Fibroblast of skin of abdomen (primary cell): ENCODE measurements around the gene LPCAT2.
A peak's percentile ranks its signal among the peaks of the same experiment; 100 is the strongest.
"Not testable (repeated sequence)": the region's sequence is repeated elsewhere in the genome, so short reads cannot be mapped to it uniquely, and the experiment has no call there.

Experiments
- DNase-seq: peaks from one replicate; pipeline ENCODE4 v3.0.0-alpha.2; 2013

The LPCAT2 gene

DNA sequence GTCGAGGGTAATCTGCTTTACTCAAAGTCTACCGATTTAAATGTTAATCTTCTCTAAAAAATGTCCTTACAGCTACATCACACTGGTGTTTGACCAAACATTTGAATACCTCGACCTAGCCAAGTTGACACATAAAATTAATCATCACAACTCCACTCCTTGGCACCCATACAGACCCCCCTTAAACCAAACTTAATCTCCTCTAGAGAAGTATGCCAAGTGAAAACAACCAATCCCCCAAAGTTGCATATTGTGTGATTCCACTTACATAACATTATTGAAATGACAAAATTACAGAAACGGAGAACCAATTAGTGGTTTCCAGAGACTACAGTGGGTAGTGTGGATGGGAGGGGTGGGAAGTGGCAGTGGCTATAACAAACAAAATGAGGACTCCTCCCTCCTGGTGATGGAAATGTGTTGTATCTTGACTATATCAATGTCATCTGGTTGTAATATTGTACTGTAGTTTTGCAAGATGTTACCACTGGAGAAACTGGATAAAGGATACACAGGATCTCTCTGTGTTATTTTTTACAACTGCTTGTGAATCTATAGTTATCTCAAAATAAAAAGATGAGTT is 97.0 kb downstream of the LPCAT2 start:
- peak; percentile 16 for DNase-seq

DNA sequence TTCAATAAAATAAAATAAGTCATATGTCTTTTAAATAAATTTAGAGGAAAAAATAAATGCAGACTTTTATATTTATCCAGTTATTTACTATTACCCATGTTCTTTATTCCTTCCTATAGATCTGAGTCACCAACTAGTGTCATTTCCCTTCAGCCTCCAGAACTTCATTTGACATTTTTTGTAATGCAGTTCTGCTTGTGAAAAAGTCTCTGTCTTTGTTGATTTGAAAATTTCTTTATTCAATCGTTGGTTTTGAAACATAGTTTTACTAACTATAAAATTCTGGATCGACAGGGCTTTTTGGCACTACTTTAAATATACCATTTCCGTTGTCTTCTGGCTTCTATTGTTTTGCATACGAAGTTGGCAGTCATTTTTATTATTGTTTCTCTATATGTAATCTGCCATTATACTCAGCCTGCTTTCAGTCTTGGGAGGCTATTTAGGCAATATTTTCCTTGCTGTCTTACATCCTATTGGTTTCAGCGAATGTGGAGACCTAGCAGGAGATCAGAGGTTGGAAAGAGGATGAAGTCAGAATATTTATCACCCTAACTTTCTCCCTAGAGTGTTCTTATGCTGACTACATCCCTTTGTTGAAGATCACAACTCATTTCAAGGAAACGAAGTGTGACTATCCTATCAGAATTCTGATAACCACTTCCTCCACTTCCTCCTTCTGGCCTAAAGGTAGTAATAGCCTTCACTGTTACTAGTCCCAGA is 104.9 kb downstream of the LPCAT2 start:
- no peak for DNase-seq

DNA sequence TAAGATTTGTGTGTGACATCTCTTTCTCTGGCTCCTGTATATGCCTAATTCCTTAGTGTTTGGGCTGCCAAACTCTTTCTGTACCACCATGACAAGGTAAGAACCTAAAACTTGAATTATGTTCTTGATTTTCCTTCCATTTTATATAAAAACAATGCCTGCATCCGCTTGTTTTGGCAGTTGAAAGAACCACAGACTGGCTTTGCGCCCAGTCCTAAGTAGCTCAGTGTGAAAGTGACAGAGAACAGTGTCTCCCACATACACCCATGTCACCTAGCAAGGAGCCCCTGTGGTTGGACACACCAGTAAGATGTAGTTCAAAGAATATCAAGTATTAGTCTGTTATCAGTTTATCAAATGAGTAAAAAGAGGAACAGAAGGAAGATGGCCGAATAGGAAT is 106.2 kb downstream of the LPCAT2 start:
- no peak for DNase-seq

GRCh38 chr16:55615670-55616069 is 106.8 kb downstream of the LPCAT2 start:
- DNase-seq = not testable (repeated sequence)

DNA sequence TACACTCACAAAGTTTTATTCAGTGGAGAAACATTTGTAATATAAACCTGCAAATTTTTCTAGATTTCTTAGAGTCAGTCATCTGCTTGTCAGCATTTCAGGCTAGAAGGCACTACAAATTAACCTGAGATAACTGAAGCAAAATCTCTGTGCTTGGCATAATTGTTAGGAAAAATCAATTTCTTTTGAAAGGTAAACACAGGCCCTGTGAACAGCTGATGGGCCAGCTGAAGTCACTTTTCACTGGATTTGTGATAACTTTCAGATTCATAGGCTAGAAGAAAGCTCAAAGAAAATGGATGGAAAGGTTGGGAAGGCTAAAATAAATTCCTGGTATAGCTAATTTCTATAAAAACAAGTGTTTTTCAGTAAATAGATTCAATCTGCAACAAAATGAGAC is 112.9 kb downstream of the LPCAT2 start:
- DNase-seq = no peak

GRCh38 chr16:55622272-55622671 is 113.4 kb downstream of the LPCAT2 start:
- DNase-seq = no peak

GRCh38 chr16:55622930-55623561 is 114.2 kb downstream of the LPCAT2 start:
- no peak for DNase-seq

DNA sequence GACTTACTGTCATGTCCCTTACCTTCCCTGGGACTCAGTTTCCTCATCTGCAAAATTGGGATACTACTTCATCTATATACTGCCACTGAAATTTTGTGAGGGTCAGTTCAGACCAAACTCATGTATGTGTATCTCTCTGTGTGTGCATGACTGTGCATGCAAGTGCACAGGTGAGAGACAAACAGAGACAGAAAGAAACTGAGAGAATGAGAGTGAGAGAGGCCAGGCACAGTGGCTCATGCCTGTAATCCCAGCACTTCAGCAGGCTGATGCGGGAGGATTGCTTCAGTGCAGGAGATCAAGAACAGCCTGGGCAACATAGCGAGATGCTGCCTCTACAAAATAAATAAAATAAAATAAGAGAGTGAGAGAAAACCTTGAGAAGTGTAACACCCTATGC is 114.8 kb downstream of the LPCAT2 start:
- DNase-seq = no peak

DNA sequence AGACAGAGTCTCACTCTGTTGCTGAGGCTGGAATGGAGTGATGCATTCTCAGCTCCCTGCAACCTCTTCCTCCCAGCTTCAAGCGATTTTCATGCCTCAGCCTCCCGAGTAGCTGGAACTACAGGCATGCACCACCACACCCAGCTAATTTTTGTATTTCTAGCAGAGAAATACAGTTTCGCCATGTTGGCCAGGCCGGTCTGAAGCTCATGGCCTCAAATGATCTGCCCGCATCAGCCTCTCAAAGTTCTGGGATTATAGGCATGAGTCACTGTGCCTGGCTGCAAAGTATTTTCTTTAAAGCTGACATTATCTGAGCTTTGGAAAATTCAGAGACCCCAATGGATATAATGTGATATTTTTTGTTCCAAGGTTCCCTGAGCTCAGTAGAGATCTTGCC is 115.8 kb downstream of the LPCAT2 start:
- DNase-seq = no peak

DNA sequence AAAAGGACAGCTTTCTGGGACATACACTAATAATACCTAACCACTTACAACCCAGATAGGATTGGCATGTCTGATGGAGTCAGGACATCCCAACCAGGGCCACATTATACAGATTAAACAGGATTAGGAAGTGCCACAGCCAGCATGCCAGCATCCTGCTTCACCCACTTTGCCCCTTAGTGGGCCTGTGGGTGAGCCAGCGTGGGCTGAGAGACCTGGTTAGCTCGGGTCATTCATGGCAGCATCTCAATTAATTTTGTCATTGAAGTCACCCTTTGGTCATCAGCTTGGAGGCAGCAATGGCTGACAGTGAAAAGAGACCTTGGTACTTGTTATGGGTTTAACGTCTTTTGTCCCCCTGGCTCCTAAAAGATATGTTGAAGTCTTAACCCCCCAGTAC is 117.0 kb downstream of the LPCAT2 start:
- DNase-seq = no peak

DNA sequence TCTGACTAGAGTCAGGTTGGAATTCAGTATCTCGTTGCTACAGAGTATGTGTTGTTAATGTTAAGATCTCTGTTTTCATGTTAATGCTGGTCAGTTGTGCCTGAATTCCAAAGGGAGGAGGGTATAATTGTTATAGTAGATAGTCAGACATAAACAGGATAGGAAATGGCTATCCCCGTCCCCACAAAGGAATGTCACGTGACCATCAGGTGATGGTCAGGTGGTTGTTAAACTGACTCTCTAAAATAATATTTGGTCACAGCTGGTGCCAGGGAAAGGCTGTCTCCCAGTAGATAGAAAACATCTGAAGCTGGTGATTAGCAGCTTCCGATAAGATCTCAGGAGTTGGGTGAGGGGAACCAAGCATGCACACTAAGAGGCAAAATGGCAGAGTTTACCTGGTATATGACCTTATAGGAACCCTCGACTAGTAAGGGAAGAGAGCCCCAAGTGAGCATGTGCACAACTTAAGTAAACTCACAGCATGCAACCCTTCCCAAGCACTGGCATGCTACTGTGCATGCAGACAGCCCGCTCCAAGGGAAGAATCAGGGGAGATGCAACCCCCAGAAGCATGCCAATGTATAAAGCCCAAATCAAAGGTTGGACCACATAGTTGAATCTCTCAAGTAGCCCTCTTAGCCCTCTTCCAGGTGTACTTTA is 119.6 kb downstream of the LPCAT2 start:
- no peak for DNase-seq

DNA sequence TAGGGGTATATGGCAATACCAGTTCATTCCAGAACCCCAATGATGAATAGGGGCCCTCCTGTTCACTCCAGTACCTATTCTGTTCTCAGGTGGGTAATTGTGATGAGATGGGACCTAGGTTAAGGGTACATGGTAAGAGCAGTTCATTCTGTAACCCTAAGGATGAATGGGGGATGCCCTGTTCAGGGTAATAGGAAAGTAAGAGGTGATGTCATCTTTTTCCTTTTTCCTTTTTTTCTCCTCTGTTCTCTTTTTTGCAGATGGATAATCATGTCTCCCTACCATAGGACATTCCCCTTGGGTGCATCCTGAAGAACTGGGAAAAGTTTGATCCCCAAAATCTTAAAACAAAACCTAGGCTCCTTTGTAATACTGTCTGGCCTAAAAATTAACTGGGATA is 121.9 kb downstream of the LPCAT2 start:
- DNase-seq = no peak

DNA sequence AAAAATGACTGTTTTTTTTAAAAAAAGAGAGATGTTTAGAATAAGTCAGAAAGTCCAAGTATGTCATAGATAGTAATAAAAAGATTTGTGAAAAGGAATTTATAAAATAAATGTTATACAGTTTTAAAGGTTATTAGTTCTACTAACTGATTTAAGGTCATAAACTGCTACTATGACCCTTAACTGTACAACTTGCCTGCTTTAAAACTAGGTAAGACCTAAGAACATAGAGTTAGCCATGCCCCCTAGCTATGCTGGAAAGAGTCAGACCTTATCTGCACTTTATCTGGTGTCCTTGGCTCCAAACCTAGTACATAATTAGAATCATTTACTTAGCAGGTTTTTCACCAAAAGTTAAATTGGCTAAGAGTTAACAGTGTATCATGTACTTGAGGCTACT is 123.4 kb downstream of the LPCAT2 start:
- no peak for DNase-seq

DNA sequence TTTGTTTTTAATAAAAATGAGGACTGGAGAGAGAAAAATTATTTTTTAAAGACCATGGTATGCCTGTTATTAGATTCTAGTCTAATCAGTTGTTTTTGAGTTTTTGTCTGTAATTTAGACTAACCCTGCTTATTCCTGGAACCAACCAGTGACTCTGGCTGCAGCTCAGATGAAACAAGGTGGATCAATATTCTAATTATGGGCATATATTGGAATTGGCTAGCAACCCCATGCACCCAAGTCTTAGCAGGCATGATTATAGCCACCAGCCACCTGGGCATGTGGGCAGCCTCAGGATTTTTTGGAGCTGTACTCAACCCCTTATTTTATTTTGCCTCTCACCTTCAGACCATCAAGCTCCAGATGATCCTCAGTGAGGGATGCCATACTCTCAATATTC is 125.3 kb downstream of the LPCAT2 start:
- no peak for DNase-seq
